NCI-H69 (cell line): Measurements from ENCODE around the gene CCDC60.

Experiments used
- DNase-seq: peaks from one replicate; lab custom pipeline; 2025; lab: John Stamatoyannopoulos, UW

The CCDC60 gene, protein sequence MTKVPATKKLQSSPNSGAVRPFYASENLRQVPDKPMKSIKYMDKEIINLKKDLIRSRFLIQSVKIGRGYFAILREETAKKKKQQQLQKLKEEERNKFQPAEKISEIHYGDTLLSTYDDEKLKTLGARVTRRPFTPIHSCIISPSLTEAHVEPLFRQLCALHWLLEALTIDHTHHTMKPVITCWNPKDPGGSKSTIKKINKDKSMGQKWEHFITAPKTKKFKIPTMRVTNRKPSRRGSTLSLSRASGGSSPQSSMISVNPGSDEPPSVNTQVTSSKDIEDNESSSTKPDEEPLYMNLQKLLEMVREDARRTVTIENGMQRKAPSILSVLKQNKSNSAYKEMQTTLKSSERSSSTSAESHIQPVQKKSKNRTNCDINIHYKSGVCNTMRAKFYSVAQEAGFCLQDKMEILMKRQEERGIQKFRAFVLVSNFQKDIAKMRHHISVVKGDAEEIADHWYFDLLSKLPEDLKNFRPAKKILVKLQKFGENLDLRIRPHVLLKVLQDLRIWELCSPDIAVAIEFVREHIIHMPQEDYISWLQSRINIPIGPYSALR

DNA sequence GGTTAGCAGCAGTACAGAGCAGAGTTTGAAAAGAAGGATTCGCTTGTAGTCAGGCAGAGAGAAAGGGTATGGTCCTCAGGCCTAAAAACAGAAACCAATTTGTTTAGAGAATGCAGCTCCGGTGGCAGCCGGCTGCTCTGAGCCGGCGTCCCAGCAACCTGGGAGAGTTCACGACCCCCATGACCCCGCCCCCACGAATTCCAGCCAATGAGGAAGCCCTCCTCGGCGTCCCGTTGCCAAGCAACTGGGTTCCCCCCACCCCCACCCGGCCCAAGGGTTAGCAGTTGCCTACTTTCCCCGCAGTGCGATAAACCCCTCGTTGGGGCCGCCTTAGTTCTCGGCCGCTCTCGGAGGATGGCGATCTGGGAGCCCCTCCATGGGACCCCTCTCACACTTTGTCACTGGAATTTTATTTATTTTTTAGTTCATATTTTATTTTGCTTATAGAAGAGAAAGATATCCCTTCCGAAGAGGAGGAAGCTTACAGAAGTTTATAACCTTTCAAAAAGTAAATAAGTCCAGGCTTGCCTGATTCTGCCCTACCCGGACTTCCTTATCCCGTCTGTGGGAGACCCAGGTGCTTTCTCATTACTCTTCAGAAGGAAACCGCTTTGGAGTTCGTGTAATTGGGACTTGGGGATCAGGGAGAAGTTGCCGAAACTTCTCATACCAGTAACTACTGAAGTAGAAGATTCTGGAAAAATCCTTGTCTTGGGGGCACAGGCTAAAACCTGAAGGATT lies at the start of gene CCDC60:
TSS of gene CCDC60 (plus strand) at position 300 of the 741 bp plus-strand sequence. CDS start 448 bp downstream, outside the sequence.
- no peak for DNase-seq

DNA sequence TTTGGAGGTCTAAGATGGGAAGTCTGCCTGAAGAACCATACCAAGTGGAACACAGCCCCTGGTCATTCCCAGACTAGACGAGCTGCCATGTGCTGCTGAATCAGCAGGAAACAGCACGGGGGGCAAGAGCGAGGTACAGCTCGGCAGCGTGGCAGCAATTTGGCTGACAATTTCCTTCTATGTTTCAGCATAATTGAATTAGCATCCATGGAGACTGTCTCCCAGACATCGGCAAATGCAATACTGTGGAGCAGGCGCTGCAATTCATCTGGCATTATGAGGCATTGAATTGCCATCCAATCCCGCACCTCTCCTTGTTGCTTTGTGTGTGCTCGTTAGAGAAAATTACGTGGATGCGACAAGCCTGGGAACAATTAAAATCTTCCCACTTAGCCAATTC lies 46.0 kb upstream of the CCDC60 start:
- DNase-seq = peak; percentile 80

DNA sequence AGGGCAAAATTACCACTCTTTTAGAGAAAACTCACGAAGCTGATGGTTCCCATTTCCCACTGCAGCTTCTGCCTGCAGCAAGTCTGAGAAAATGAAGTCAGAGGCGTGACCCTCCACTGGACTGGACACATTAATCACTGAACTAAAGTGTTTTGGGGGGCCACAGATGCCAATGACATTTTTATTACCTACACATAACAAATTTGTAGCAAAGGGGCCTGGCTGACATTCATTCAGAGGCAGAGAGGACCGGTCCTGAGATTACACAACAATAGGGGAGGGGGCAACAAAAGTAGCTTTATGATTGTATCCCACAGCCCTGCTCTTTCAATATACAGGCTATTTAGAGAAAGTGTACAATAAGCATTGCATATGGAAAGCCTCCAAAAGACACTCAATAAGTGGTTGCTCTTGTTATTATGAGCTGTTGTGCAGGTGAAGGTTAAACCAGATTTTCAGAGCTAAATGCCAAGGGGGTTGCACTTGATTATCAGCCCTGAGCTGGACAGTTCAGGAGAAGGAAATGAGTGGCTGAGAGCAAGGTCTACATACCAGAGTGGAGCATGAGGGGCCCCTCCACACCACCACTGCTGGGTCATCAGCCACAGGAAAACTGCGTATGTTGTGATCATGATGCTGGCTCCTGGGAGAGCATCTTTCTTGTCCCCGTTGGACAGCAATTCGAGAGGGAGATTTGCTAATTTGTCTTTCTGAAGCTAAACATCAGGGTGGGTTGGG lies 41.5 kb upstream of the CCDC60 start:
- no peak for DNase-seq

DNA sequence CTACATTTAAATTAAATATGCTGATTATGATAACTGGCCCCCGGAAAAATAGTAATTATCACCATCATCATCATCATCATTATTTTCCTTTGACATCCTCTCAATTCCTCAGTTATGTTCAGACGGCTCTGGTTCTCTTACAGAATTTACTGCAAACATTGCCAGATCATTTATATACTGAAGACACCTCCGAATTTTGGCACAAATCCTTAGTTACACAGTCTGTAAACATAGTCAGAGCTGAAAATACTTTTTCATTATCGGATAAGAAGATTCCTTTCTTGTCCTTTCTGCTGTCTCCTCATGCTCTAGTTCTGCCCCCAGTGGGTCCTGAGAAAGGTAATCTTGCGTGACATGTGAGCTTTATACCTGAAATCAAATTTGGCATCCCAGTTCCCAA lies 40.3 kb upstream of the CCDC60 start:
- no peak for DNase-seq

DNA sequence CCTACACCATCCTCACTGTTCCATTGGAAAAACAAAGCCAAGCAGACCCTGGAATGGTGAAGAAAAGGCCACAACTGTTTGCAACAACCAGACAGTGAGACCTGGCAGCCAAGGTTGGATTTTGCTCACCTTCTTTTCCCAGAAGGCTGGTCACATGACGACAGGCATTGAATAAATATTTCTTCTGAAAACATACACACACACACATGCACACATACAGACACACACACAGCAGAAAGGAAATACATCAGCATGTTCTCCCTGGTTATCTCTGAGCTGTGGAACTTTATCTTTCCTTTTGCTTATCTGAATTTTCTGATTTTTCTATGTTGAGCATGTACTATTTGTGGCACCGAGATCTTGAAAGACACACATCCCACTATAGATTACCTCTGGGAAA lies 38.0 kb upstream of the CCDC60 start:
- DNase-seq = peak; percentile 22

DNA sequence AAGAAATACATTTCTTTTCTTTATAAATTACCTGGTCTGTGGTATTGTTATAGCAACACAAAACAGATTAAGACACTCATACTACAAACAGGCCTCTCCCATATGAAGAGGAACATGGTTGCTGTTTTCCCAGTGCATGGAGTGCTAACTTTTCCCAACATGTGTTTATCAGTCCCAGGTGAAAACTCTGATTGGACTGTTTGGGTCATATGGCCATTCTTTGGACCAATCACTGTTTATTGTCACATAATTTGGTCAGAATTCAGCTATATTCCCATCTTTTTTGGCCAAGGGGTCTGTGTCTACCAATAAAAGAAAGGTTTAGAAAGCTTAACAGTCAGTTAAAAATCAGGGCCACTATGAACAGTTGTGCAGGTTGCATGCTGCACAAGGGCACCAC lies 35.4 kb upstream of the CCDC60 start:
- no peak for DNase-seq

DNA sequence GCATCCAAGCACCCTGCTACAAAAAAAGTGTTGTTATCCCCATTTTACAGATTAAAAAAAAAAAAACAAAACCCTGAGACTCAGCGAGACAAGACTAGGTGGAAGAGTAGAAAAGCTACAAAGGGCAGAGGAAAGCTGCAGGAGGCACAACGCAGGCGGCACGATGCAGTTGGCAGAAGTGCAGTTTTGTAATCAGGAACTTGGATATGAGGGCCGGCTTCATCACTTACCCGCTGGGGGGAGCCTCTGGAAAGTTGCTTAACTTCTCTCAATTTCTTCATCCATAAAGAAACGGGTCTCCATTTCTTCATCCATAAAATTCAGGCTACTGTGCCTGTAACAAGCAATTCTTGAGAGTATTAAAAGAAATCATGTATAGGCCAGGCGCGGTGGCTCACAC lies 33.1 kb upstream of the CCDC60 start:
- no peak for DNase-seq

DNA sequence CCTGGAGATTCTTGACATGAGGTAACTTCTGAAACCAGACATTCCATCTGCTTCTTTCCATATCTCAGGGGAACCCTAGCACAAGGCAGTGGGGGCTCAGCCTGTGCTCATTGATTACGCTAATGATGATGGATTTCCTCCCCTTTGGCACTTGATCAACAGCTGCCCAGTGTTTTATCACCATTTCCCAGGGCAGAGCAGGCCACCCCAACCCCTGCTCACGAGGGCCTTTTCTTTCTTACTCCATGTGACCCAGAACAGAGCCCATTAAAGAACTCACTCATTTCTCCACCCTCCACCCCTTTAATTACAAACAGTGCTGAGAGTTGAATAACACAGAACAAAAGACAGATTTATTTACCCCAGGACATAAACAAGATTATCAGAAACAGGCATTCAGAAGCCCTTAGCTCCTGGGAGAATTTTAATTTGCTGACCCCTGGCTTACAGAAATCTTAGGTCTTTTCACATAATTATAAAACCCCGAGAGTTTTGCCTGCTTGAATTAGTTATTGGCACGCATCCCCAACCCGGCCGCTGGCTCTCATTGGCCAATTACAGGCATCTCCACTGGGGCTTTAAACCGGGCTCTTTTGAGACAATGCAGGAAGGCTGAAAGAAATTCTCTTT lies 32.0 kb upstream of the CCDC60 start:
- peak; percentile 96 for DNase-seq

DNA sequence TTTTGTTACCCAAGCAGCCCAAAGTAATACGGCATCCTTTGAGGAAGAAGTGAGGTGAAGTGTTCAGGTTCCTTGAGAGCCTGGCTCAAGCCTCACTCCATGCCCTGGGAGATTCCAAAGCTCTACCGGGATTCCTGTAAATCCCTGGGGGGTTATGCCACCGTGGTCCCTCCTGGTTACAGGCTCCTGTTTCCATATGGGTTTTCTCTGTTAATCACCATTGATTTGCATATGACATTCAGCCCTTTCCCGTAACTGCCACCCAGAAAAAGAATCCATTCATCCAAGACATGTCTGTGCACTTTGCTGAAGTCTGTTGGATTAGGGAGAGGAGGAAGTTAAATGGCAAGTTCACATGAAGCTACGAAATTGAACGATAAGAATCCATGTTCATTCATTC lies 27.9 kb upstream of the CCDC60 start:
- no peak for DNase-seq

DNA sequence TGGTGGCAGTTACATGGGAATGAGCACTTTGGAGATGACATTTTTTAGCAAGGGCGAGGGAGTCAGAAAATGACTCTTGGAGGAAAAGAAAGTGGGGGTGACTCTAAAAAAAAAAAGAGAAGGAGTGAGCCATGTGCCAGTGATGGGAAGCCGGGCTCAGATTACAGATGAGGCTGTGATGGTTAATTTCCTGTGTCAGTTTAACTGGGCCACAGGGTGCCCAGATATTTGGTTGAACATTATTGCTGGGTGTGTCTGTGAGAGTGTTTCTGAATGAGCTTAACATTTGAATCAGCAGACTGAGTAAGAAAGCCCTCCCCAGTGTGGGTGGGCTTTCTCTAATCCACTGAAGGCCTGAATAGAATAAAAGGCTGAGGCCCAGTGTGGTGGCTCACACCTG lies 26.8 kb upstream of the CCDC60 start:
- no peak for DNase-seq

DNA sequence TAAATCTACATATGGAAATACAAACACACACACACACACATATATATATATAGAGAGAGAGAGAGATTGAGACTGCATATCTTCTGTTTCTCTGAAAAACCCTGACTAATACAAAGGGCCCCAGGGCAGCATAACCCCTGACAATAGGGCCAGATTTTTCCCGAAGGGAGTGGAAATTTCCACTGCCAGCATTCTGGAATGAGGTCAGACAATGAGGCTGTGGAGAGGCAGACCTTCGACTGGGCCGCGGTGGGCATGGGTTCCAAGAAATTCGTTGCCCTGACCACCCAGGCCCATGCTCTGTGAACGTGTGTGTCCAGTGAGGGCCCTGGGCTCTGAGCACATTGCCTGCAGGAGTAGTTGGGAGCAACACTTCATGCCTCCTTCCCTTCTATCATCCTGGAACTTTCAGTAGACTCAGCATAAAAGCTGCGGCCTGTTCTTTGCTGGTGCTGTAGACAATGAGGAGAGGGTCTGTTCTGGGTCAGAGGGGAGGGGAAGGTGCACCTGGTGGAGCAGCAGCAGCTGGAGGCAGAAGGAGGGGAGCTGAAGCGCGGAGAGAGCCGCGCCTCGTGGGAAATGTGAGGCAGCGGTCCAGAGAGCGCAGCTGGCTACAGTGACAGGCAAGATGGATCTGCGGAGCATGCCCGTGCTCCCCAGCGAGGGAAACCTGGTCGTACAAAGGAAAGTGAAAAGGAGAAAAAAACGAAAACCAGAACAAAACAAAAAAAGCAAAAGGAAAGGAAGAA lies 25.6 kb upstream of the CCDC60 start:
- peak; percentile 75 for DNase-seq

DNA sequence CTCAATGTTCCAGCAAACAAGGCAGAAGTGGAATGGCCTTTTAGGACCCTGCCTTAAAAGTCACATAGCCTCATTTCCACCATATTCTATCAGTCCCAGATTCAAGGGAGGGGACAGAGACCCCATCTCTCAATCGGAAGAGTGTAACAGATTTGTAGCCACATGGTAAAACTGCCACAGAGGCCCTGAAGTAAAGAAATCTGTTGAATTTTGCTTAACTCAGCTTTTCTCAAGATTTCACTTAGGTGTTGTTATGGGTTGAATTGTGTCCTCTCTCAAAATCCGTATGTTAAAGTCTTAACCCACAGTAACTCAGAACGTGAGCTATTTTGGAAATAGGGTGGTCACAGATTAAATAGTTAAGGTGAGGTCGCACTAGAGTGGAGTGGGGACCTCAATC lies 22.7 kb upstream of the CCDC60 start:
- DNase-seq = no peak

DNA sequence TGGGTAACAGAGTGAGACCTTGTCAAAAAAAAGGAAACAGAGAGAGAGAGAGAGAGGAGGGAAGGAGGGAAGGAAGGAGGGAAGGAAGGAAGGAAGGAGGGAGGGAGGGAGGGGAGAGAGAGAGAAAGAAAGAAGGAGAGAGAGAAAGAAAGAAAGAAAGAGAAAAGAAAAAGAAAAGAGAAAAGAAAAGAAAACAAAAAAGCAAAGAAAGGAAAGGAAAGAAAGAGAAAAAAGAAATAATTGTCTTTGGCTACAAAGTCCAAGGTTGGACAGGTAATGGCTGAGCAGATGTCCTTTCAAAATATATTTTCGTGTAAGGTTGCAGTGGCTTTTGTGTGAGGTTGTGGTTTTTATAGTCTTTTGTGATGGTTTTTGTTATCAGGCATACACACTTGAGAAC lies 21.6 kb upstream of the CCDC60 start:
- no peak for DNase-seq

DNA sequence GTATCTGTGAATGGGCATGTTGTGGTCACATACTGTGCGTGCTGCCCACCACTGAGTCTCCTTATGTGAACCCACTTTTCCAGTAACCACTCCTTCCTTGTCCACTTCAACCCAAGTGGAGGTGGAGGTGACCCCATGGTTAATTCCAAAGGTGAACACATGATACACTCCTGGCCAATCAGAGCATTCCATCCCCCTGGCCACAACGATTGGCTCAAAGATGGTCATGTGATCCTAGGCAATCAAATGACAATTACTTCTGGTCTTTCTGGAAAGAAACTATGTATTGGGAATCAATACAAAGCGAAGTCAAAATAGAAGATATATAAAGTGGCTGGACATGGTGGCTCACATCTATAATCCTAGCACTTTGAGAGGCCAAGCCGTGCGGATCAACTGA lies 20.2 kb upstream of the CCDC60 start:
- no peak for DNase-seq

DNA sequence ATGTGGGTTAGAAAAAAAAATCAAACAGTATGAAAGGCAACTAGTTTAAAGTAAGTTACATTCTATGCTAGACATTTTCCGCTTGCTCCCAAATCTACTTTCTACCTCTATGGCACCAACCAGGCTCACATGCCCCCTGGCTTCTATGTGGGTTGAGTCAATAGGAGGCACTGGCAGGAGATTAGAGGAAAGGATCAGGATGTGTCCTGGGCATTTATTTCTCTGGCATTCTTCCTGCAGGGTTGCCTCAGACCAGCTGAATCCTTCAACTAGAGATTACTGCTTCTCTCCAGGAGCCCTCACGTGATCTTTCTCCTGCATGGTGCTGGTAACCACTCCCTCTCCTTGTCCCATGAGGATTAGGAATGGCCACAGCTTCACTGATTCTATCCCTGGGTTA lies 14.9 kb upstream of the CCDC60 start:
- DNase-seq = peak; percentile 23

DNA sequence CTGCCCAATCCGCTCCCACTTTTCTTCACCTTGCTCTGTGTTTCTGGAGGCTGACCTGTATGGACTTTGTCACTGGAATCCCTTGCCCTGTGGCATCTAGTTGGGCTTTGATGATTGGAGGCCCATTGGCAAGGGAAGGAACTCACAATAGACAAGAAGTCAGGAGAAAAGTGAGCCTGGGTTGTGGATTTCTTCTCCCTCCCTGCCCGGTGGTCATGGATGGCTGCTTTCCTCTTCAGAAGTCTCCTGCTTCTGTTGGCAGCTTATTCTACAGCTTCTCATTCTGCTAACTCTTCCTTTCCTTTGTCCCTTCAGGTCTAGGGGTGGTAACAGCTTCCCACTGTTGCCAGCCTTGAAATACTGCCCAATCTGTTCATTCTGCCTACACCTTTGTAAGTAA lies 13.9 kb upstream of the CCDC60 start:
- DNase-seq = peak; percentile 37

DNA sequence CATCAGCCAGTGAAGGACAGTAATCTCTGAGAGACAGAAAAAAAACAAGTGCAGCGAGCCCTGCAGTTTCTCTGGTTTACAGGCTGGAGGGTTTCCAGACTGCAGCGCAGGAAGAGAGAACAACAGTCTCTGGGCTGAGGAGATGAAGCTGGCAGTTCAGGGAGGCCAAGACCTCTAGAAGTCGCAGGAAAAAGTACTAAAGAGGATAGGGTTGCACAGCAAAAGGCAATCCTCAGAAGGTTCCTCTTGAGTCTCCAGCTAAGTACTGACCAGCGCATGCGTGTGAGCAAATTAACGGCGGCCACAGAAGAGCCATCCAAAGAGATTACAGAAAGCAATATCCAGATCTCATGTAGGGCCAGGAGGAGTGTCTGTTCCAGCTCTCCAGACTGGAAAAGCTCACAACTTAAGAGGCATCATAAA lies 12.2 kb upstream of the CCDC60 start:
- DNase-seq = no peak

DNA sequence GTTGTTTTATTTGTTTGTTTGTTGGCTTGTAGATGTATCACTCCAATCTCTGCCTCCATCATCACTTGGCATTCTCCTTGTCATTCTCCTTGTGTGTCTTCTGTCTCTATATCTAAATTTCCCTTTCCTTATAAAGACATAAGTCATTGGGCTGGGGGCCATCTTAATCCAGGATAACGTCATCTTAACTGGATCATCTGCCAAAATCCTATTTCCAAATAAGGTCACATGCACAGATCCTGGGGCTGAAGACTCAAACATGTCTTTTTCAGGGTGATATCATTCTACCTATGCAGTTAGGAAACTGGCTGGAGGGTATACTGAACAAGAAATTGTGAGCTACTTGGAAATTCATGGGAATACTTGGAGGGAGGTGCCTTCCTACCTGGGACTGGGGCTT lies 8.7 kb upstream of the CCDC60 start:
- no peak for DNase-seq

DNA sequence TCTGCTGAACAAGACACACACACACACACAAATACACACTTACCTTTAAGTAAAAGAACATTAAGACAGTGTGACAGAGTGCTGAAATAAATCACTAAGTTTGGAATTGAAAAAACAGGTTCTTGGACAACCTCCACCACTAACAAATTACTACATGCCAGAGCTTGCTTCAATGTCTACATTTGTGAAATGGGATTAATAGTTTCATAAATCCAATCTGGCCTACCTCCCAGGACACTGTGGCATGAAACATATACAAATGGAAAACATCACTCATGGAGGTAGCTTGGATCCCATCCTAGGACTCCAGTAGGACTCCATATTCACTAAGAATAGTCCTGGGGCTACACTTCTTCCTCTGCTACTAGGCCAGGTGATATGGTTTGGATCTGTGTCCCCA lies 8.2 kb upstream of the CCDC60 start:
- no peak for DNase-seq

DNA sequence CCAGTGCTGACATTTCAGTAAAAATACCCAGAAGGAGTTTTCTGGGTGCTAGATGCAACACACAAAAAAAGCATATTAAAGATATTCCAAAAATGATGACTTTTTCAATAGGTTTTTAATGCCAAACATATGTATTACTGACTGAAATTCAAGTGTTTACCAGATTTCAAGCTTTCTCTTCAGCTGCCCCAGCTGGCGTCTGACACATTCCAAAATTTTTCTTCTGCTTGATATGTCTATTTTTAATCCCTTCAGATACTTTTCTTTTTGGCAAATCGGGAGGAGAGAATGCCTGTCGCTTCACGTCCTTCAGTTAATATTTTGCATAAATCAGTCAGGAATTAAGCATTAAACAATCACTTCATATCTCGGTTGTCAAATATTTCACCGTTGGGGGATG lies 7.1 kb upstream of the CCDC60 start:
- DNase-seq = no peak

DNA sequence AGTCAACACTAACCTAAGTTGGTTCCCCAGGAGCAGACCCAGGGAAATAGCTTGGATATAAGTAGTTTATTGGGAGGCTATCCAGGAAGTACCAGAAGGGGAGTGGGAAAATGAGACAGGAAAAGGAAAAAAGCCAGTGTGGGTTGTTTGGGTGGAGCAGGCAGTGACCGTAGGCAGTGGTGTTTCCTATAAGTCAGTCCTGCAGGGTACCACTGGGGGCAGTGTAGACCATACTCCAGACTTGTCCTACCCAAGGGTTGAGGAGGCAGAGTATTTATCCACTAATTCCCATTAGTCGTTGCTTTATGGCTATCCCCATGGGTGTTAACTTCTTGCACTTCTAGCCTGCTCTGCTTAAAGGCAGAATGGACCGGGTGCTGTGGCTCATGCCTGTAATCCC lies 6.4 kb upstream of the CCDC60 start:
- DNase-seq = peak; percentile 66
